GM19438 (cell line): ENCODE data around the gene SPATA6.
"Not testable (repeated sequence)": the region's sequence is repeated elsewhere in the genome, so short reads cannot be mapped to it uniquely, and the experiment has no call there.

Source experiments
- ATAC-seq: cut with Tn5 transposase; IDR thresholded peaks from one replicate; pipeline ENCODE4 v1.9.1; 2021; ENCODE audit warnings: low read depth; ENCODE audit not compliant: unreplicated experiment

The SPATA6 gene

GRCh38 chr1:48471691-48472576 lies at the start of gene SPATA6:
TSS of gene SPATA6 (minus strand) at chr1:48472204. CDS start at chr1:48472008, 196 bp downstream.
- ATAC-seq, result peak; percentile 100

DNA sequence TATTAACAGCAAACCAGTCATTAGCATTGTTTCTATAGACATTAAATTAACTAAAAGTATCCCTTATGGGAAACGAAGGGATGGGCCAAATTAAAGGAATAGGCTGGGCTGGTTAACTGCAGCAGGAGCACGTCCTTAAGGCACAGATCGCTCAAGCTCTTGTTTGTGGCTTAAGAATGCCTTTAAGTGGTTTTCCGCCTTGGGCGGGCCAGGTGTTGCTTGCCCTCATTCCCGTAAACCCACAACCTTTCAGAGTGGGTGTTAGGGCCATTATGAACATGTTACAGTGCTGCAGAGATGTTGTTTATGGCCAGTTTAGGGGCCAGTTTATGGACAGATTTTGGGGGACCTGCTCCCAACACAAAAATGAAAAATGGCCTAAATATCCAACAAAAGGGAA lies 47.9 kb upstream of the SPATA6 start:
- not testable (repeated sequence) for ATAC-seq

DNA sequence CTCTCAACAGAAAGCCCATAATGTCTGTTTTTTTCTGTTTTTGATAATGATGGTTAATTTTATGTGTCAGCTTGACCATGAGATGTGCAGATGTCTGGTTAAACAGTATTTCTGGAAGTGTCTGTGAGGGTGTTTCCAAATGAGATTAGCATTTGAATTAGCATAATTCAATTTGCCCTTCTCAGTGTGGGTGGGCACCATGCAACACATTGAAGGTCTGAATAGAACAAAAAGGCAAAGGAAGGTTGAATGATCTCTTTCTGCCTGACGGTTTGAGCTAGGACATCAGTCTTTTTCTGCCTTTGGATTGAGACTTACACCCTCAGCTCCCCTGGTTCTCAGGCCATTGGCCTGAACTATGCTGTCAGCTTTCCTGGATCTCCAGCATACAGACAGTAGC lies 34.9 kb upstream of the SPATA6 start:
- no peak for ATAC-seq

- ATAC-seq, result no peak
These were observed 28.8 kb upstream of the SPATA6 start for GRCh38 chr1:48500541-48501450.

DNA sequence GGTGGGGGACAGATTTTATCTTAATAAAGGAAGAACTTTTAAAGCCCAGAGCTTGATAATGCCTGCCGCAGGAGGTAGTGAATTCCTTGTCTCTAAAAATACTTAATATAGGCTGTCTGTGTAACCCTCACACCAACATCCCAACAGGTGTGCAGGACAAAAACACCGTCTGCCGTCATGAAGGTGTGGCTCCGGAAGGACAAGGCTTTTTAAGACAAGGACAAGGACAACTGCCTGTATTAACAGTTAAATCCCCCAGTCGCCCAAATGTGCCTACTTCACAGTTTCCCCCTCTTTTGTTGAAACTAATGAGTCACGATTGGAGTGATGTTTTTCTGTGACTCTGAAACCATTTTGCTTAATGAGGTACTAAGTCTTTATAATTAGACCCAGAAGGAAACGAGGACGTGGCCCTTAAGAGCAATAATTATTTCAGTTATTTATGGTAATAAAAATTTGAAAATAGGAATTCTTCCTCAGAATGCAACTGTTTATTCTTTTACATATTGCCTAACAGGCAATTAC lies 27.3 kb upstream of the SPATA6 start:
- ATAC-seq, result no peak

DNA sequence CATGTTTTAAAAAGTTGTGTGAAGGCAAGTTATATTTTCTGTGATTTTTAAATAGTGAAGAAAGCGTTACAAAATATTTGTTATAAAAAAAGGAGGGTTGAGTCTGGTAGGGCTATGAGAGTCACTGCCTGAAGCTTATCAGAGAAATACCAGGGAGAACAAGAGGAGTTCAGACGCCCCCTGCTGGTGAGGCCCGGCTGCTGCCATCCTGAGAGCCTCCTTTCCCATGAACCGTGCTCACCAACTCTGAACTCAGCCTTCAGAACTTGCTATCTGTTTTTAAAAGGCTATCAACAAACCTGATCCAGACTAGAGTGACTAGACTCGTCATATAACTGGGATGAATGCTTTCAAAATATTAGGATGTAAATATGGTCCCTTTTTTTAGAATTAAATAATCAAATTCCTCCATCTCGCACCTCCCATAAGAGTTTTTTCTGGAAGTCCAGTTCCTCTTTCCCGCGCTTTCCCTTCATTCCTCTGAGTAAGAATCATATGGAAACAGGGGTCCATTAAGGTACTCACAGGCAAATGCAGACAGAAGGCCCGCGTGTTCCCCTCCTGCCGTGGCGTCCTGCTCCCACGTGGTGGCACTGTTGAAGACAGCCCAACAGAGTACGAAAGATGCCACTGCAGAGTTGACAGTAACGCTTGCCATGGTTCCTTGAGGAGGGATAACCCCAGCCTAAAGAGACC lies 26.2 kb upstream of the SPATA6 start:
- ATAC-seq, result peak; percentile 77

DNA sequence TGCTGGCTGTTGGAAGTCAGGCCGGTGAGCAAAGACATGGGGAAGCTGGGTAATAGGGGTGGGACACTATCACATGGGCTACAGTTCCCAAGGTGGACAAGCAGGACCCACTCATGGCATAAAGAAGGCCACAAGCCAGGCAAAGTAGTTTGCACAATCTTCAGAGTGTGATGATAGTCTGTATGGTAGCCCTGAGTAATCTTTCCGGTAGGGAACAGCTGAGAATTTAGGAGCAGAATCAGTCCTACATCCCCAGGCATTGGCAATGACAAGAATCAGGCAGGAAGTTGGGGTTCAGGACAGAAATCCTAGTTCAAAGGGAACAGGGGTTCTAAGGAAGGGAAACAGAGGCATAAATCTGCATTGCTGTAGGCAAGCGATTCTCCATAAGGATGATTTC lies 23.9 kb upstream of the SPATA6 start:
- ATAC-seq, result no peak

- ATAC-seq, result no peak
These were observed 23.2 kb upstream of the SPATA6 start for GRCh38 chr1:48495166-48495565.

DNA sequence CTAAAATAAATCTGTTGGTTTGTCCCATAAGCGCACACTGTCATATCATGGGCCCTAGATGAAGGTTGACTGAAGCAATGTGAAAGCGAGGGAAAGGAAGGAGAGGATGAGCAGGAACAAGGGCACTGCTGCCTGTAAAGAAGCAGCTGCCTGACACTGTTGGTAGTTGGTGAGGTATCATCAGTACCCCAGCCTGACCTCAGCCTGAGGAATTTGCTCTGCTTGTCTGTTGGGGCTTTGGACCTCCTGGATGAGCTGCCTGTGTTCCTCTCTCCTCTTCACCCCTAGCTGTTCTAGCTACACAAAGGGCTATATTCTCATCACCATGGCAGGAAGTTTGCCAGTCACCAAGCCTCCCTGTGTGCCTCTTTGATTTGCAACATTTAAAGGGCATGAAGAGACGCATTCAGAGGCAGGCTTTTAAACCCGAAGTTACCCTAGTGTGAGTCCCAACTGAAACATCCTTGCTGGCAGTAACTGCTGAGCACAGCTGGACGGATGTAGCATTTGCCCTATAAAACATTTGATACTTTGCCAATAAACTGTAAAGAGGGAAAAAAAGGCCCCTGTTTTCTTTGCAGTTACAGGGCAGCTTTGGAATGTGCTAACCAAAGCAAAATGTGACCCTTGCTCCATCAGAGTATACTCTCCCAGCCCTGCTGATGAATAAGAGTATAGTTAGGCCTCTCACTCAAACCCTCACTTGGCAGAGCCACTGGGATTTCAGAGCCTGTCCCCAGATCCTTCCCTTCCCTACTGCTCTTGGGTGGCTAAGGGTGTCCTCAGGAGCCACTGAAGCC lies 22.2 kb upstream of the SPATA6 start:
- ATAC-seq, result no peak

- no peak for ATAC-seq
These were observed 21.0 kb upstream of the SPATA6 start for GRCh38 chr1:48493041-48493440.

DNA sequence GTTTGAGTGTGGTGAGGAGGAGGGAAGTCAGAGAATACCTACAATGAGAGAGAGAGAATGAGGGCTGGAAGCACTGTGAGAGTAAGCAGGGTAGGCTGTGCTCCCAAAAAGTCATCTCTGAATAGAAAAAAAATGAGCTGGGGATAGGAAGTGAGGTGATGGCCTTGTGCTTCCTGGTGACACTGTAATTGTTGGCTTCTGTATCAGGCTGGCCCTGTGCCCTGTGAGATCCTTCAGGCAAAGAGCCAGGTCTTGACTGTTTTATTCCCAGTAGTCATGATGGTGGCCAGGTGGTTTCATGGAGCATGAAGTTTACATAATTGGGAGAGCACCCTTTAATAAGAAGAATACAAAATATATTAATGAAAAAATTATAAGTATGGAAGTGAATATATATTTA lies 20.4 kb upstream of the SPATA6 start:
- no peak for ATAC-seq

DNA sequence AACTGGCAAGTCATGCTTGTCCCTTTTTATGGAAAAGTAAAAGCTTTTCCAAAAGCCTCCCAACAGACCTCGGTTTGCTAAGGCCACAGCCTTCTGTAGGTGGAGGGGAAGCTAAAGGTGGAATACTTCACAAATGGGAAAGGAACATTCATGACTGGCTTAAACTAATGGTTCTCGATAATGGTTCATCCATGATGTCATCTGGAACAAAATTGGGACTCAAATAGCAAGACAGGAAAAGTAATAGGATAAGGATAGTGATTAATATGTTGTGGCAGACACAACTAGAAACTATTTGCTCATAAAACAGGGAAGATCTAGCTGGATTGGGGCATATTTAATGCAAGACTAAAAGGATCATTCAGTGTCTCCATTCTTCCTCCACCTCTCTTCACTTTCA lies 16.7 kb upstream of the SPATA6 start:
- no peak for ATAC-seq

DNA sequence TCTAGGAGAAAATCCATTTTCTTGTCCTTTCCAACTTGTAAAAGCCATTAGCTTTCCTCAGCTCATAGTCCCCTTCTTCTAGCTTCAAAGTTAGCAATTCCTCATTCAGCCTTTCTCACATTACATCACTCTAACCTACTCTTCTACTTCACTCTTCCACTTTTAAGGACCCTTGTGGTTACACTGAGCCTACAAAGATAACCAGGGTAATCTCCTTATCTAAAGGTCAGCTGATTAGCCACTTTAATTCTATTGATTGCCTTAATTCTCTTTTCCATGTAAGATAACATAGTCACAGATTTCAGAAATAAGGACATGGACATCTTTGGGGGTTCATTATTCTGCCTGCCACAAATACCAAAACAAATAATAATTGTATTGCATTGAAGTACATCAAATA lies 8.5 kb upstream of the SPATA6 start:
- no peak for ATAC-seq

- not testable (repeated sequence) for ATAC-seq
These were observed 8.0 kb upstream of the SPATA6 start for GRCh38 chr1:48480023-48480422.

GRCh38 chr1:48472638-48473037 lies 634 bp upstream of the SPATA6 start:
- no peak for ATAC-seq

- no peak for ATAC-seq
These were observed 884 bp downstream of the SPATA6 start for GRCh38 chr1:48470950-48471690.

DNA sequence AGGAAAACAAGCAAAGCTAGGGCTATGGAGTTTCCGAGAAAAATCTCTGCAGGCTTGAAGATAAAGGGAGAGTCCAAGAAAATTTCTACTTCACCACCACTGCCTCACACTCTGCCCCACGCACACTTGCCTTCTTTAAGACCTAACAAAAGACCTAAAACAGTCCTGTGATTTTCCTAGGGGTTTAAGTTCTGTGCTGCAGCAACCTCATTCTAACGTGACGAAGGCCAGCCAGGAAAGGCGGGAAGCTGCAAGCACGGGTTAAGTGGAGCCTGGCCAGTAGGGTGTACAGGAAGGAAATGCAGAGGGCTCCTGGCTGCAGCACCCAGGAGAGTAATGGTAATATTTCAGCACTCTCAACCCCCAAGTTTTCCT lies 1.5 kb downstream of the SPATA6 start:
- no peak for ATAC-seq

DNA sequence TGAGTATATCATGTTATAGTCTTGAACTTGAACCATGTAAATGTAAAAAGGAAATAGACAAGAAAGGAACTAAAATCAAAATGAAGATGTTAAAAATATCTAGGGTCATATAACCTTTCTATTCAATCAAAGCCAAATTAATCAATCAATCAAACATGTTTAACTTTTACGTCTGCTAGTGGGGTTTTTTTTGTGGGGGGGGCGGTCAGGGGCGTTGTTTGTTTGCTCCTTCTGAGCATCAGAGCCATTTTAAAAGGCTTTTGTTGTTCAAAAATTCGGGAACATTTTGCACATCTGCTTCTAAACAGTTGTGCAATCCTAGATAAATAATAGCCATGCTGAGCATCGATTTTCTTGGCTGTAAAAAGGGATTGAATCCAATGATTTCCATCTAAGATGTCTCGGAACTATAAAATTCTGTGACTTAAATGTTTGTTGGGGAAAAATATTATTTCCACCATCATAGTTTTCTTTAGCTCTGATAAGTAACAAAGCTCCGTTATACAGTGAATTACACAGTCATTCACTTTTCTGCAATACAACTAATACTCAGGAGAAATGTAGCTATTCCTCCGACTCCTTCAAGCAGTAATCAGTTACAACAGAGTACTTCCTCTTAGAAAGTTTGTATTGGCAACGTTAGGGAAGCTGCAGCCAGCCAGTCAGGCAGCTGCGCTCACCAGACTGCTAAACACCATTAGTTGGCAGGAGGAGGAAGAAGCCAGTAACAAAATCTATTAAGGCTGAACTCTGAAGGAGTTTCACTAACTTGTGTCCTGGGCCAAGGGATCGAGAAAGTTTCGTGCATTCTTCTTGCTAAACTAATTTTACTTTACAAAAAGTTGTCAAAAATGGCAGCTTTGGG lies 2.2 kb downstream of the SPATA6 start:
- no peak for ATAC-seq
